ENCODE measurements around the gene MAST4.

The MAST4 gene

GRCh38 chr5:66927140-66927539 lies 330.9 kb downstream of the MAST4 start:
- FAIRE-seq: no peak

GRCh38 chr5:66929281-66929680 lies 333.1 kb downstream of the MAST4 start:
- FAIRE-seq: no peak

GRCh38 chr5:66929995-66930394 lies 333.8 kb downstream of the MAST4 start:
- FAIRE-seq: no peak

GRCh38 chr5:66931651-66932050 lies 335.5 kb downstream of the MAST4 start:
- FAIRE-seq: no peak

DNA sequence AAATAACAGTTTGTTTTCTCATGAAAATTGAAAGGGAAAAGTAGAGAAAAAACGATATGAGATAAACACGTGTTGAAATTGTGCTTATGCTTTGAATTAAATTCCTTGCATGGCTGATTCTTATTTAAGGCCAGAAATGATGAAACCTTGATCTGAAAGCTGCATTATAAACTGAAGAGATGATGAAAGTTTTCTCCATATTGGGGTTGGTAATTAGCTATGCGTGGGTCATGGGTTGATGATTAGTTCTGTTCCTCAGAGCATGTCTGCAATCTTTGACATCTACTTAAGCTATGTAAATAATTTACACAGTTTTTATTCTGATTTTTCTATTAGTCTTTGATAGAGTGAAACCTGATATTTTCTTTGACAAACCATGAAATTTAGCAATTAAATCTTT lies 336.3 kb downstream of the MAST4 start:
- no peak for FAIRE-seq

DNA sequence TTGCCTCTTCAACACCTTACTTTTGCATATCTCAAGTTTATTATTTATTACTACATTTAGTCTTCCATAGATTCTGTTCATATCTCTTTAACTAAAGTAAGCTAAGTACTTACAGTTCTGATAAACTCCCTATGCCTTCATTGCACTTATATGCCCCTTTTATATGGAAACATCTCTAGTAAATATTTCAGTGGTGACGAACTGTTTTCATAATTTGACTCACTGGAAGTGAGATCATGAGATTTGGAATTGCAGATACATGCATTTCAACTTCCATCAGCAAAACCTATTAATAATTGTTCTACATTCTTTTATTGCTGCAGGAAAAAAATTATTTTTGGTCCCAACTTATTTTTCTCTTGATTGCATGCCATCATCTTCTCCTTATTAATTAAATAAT lies 336.9 kb downstream of the MAST4 start:
- no peak for FAIRE-seq

DNA sequence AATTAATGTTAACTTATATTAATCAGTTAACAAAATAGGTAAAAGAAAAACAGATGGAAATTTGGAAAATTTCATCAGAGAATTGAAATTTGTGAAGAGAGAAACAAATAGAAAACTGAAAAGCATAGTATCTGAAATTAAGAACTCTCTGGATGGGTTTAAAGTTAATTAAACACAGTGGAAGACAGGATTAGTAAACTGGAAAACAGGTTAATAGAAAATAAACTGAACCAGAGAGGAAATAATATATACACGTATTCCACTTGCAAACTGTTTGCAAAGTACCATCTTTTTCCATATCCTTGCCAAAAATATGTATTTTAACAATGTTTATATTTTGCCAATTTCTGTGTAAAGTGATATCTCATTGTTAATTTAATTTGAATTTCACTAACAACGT lies 342.9 kb downstream of the MAST4 start:
- FAIRE-seq: peak; percentile 9

DNA sequence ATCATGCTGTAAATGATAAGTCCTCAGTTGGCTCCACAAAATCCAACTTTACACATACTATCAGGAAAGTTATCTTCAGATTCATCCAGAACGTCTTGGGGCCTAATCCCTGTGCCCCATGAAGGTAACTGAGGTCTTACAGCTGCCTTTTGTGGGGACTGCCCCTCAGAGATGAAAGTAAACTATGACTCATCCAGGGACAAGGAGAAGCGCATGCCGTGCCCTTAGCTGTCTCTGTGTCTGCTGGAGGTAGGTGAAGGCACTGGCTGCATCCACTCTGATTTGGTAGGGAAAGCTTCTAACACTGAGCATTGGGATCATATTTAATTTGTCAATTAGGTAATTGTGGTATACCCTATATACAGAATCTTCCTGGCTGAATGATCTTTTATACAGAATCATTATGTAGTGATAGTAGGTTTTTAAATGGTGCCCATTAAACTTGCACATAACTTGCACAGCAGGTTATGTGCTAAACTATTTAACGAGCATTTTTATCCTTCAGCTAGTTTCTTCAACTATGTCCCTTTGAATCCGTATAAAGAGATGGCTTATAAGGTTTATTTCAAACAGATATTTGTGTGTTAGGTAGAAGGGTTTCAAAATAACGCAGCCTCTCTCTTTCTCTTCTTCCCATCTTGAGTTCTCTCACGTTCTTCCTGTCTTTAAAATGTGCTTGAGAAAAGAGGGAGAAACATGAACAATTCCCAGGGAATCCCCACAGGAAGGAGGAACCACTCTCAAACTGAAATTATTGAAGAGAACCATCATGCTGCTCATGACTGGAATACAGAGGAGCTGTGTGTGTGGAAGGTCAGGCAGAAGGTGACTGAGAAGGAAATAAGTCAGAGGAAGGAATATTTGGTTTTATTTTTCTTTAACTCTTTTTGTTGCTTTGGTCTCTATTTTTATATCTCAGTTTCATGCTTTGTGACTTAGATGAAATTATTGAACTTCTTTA lies 349.5 kb downstream of the MAST4 start:
- FAIRE-seq: no peak

DNA sequence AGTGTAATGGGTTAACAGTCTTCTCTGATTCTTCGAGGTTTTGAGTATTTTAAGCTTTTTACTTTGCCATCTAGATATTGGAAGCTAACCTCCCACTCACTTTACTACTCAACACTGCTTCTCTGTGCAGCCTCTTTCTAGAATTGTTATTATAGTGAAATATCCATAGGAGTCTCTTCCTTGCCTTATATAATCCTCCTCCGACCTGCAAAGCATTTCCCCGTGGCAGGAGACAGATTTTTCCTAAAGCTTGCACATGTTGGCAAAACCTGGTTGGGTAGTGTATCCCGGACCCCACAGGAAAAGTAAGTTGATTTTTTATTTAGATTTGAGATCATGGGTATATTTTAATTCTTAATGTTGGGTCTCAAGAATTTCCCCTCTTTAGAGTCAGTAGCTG lies 351.3 kb downstream of the MAST4 start:
- FAIRE-seq: no peak

DNA sequence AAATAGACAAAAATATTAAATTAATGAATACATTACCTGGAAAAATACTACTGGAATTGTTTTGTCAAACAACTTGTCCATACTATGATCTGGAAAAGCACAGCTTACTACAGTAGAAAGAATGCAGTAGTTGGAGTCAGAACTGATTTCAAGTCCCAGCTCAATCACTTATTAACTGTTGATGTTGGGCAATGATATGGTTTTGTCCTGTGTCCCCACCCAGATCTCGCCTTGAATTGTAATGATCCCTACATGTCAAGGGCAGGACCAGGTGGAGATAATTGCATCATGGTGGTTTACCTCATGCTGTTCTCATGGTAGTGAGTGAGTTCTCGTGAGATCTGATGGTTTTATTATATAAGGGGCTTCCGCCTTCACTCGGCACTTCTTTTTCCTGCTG lies 352.9 kb downstream of the MAST4 start:
- FAIRE-seq: no peak

- FAIRE-seq: no peak
These were observed 356.0 kb downstream of the MAST4 start for GRCh38 chr5:66952153-66952552.

DNA sequence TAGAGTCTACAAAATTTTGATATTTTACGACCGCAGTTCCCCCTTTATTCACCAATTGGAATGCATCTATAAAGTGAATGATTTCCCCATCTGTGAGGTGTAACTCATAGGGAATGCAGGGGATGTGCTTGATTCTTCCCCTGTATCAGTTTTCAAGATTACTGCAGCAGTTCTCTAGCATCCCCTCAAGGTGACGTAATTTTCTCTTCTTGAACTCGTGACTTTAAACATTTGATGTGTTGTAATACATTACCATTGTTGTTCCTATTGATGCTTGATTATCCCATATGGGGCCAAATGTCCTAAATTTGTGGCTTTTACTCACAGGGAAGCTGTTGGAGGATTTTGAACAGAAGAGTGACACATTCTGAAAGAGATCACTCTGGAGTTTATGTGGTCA lies 360.2 kb downstream of the MAST4 start:
- no peak for FAIRE-seq

DNA sequence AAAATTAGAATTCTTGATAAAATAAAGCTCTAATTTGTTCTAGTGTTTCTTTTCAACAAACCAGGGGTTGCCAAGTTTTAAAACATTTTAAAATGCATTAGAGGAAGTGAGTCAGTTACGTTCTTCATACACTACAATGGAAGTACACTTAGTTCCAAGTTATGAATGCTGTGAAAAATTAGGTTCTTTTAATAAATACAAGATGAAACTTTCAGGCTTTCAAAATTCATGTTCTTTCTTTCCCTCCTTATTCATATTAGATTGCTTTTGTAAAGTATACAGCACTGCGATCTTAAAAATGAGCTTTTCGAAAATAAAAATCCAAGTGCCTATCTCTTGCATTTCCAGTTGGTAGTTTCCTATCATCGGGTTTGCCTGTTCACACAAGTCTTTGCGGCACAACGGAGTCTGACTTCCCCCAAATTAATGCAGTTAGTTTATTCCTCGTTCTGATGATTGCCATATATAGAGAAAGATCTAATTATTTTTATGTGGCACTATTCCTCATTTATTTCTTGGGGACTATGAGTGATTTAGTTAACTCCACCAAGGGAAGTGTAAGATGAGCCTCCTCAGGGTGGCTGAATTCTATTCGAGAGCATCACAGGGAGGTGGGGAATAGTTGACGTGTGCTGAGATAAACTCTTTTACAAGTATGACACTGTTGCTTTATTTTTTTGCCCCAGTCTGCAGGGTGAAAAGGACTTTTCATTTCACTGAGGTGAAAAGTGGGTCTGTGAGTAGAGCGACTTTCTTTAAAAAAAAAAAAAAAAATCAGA lies 362.2 kb downstream of the MAST4 start:
- FAIRE-seq: no peak

GRCh38 chr5:66958980-66959641 lies 362.9 kb downstream of the MAST4 start:
- peak; percentile 38 for FAIRE-seq

GRCh38 chr5:66959653-66960052 lies 363.5 kb downstream of the MAST4 start:
- FAIRE-seq: peak; percentile 98

GRCh38 chr5:66960369-66961137 lies 364.4 kb downstream of the MAST4 start:
- peak; percentile 70 for FAIRE-seq

DNA sequence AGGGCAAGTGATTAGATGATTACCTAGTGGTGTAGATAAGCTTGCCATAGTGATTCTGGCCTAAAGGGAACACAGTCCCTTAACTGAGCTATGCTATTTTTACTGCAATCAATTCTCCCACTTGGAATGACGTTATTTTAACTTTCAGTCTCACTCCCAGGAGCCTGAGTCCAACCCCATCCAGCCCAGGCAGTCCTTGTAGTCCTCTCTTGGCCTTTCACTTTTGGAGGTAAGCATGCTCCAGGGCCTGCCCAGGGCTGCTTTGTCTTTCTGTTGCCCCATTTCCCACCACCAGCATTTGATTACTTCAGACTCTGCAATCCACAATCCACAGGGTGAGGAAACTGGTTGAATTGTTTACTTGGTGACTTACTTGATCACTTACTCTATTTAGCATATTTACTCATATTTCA lies 367.4 kb downstream of the MAST4 start:
- FAIRE-seq: no peak

GRCh38 chr5:66966439-66966838 lies 370.2 kb downstream of the MAST4 start:
- no peak for FAIRE-seq

DNA sequence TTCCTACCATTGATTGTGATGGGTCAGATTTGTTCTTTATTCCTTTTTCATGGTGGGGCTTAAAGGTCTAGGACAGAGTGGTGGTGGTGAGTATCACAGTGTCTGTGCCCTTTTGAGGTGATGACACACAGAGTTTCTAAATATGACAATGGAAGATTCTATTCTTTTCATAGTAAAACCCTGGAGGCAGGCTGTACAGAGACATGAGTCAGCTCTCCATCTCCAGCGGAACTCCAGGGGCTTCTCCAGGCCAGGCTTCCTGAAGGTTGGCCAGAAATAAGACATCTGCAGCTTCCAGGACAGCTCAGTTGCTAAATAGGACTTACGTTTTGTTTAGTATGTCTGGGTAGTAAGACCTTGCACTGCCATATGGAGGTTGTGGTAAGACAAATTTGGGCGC lies 370.9 kb downstream of the MAST4 start:
- no peak for FAIRE-seq

DNA sequence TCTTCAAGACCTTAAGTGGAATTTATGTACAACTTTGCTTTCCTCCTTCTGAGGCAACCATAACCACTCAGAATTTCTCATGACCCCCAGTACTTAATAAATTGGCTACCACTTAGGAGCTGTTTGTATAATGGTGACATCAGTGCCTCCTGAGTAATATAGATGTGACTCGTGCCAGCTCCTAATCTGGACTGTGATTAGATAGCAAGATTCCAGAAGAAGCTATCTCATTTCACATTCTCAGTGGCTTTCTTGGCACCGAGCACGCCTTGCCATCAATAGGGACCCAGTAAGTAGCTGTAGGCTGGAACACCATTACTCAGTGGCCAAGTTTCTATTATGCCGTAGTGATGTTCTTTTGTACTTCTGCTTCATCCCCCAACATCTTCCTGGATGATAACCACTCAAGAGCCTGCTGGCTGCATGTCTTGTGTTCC lies 371.7 kb downstream of the MAST4 start:
- no peak for FAIRE-seq

GRCh38 chr5:66969484-66969883 lies 373.3 kb downstream of the MAST4 start:
- FAIRE-seq: no peak

- no peak for FAIRE-seq
These were observed 373.8 kb downstream of the MAST4 start for GRCh38 chr5:66969963-66970362.

DNA sequence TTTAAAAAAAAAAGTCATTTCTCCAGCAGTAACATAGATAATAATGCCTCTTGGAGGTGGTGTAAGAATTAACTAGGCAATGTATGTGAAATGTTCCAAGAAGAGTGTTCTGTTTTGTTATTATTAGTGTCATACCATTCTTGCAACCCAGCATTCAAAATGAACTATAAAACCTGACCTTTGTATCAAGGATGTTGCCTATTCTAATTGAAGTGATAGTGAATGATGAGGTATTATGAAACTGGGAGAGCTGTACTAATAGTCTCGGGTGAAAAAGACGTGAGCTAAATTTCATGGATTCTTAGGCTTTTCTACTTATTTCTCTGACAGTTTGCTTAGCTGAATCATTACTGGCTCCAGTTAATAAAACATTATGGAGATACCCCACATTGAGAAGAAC lies 375.8 kb downstream of the MAST4 start:
- FAIRE-seq: no peak

Measured in islet of Langerhans (tissue), 1 donor.